Activated CD4-positive, CD25-positive, alpha-beta regulatory T cell (primary cell): ENCODE measurements around the gene HTR7.

Source experiments
- DNase-seq, 4 experiments: peaks; one replicate each; lab custom pipeline; 2025; lab: John Stamatoyannopoulos, UW

Gene HTR7

GRCh38 chr10:90804354-90804753, 53.5 kb downstream of the HTR7 start:
- no peak for DNase-seq

DNA sequence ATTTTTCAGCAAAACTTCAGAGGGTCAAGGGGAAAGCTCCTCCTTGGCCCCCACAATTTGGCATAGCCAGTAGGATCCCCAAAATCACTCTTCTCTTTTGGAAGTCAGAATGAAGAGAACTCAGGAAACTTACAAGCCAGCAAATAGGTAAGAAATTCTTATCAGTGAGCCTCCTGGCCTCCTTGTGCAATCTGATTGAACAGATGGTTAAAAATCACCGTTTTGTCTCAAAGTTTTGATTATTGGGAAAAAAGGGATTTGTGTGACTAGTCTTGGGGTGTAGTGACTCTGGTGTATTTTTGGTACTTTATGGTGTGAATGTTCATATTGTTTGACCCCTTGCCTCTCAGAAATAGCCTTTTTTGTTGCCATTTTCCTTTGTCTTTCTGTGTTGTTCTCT, 56.2 kb downstream of the HTR7 start:
- no peak for DNase-seq

- no peak for DNase-seq
Observed at GRCh38 chr10:90800232-90800796, 57.5 kb downstream of the HTR7 start.

- no peak for DNase-seq
Observed at GRCh38 chr10:90799172-90799571, 58.7 kb downstream of the HTR7 start.

DNA sequence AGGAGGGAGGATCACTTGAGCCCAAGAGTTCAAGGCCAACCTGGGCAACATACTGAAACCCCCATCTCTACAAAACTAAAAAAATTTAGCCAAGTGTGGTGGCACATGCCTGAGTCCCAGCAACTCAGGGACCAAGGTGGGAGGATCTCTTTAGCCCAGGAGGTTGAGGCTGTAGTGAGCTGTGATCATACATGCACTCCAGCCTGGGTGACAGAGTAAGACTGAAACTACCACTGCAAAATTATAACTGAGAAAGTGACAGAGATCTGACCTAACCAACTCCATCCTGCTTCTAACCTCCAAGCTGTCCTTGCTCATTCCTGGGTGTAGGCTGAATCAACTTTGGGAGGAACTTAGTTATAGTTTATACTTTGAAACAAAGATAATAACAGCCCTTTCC, 59.4 kb downstream of the HTR7 start:
- no peak for DNase-seq

- no peak for DNase-seq
Observed at GRCh38 chr10:90790422-90790821, 67.4 kb downstream of the HTR7 start.

DNA sequence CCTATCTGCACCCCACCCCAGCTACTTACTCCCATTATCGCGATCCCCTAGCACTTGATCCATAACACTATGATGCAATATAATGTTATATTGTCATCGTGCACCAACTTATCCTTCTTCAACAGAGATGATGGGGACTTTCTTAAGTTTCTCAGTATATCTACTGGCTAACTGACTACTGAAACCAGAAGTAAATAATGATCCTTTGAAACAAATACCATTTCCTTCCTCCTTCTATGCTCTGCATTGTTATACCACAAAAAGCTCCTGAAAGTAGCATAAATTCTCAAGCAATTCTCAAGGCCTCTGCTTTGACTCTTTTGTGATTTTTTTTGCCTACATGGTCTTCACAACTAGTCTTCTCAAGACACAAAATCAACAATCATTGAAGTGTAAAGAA, 68.9 kb downstream of the HTR7 start:
- no peak for DNase-seq

DNA sequence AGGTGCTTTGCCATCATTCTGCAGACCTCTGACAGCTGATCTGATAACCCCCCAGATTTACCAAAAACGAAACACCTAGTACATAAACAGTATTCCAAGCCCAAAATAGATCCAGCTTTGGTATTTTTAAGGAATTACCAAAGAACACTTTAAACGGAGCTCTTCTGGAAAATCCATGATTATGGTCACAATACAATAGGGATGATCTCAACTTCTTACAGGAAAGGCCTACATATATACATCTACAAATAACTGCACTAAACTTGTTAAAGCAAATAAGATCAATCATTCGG, 69.7 kb downstream of the HTR7 start:
- DNase-seq: no peak

DNA sequence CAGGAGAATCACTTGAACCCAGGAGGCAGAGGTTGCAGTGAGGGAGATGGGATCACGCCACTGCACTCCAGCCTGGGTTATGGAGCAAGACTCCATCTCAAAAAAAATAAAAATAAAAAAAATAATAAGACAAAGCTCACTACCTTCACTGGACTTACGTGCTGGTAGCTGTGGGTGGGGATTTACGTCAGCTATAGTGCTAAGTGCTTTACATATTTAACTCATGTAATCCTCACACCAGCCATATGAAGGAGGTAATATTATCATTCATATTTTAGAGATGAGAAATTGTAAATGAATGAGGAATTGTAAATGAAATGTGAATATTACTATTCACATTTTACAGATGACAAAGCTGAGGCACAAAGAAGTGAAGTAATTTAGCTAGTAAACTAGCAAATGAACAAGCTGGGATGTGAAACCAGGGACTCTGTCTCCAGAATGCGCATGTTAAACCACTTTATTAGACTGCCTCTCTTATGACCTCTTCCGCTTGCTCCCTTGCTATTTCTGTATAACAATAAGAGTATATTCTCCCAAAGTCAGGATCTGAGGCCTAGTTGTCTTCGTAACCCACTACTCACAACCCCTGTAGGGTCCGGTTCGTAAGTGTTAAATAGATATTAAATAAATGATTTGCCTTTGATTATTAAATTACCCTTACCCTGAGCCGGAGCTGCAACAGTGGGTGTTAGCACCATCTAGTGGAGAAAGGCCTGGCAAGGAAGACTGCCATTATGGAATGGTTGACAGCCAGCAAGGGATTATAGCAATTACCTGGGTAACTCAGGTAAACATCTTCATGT, 70.2 kb downstream of the HTR7 start:
- no peak for DNase-seq

- DNase-seq: no peak
Observed at GRCh38 chr10:90785782-90786181, 72.1 kb downstream of the HTR7 start.

DNA sequence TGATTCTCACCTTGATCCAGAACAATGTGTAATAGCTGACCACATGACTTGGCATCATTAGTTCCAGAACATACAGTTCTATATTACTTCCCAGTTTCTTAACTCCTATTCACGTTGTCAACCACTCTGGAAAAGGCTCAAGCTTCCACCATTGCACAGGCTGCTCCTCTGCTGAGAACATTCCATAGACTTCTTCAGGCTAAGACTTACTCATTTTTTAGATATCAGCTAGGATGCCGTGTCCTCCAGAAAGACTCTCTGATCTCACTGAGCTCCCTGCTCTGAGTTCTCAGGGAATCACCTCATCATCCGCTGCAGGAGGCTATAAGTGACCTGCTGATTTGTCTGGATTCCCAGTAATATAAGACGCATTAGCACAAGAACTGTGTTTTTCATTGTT, 73.1 kb downstream of the HTR7 start:
- no peak for DNase-seq

DNA sequence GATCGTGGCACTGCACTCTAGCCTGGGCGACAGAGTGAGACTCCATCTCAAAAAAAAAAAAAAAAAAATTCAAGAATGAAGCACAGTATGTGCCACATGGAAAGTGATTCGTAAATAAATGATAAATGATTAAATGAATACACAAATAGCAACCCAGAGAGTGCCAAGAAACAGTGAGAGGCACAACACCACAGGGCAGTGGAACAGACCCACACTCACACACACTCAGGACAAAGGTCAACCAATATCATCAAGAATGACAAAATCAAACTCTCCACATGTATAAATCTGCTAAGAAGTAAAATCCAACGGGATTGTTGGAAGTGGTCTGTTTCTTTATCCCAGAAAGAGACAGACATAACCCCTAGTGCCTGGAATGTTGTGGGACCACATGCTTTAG, 77.4 kb downstream of the HTR7 start:
- no peak for DNase-seq

DNA sequence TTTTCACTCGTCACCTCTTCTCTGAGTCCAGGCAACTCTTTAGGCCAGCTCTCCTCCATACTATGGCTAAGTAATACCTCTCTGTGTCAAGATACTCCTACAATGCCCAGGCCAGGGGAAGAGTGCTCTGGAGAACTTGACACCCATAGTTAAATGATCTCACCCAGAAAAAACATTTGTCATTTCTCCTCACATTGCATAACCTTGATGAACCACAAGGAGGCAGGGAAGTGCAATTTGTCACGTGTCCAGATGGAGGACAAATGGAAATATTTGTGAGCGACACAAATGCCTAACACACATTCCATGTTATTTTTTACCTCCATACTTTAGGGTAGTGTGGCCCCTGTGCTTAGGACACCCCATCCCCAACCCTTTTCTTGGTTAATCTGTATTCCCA, 78.3 kb downstream of the HTR7 start:
- no peak for DNase-seq

DNA sequence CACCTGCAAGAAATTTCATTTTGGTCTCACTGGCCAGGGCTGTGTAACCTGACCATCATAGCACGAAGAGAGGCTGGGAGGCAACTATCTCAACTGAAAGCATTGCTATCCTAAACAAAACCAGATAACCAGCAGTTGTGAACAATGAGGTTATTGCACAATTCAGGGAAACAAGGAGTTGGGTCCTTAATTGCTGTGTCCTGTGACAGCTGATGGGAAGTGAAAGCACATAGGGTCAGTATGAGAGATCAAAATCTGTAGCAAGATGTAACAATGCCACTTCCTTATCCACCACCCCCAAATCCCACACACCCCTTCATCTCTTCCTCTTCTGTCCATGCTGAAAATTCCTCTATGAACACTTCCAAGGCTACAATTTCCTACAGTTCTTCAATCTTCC, 80.2 kb downstream of the HTR7 start:
- DNase-seq: no peak

GRCh38 chr10:90775351-90776028, 82.3 kb downstream of the HTR7 start:
- DNase-seq: no peak

- DNase-seq: no peak
Observed at GRCh38 chr10:90769946-90770841, 87.6 kb downstream of the HTR7 start.

GRCh38 chr10:90751107-90751997, 106.5 kb downstream of the HTR7 start:
- peak in 1 of 4 experiments; percentile 1 for DNase-seq

DNA sequence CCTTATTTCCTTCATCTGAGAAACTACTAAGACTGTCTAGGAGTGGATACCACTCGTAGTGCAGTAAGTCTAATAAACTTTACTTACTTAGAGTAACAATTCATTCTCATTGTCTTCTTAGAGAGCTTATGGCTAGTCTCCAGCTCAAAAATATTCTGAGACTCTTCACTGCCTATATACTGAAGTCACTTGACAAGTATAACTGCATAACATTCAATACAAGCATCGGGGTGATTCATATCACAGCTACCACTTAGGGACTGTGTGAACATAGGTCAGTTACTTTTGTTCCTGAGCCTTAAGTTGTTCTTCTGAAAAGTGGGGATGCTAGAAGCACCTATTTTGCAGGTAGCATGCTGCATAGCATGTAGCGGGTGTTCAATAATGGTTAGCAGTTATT, 111.0 kb downstream of the HTR7 start:
- DNase-seq: no peak

DNA sequence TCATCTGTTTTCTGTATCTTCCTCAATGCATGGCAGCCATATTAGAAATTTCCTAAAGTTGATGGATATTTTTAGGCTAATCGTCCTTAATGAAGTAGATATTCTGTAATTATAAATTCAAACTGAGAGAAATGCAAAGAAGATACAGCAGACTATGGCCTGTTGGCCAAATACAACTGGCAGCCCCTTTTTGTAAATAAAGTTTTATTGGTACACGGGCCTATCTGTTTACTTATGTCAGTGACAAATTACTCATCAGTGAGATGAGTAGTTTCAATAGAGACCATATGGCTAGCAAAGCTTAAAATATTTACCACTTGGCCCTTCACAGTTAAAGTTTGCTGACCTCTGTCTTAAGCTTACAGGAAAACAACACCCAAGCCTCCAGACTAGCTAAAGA, 112.3 kb downstream of the HTR7 start:
- no peak for DNase-seq

- DNase-seq: no peak
Observed at GRCh38 chr10:90743291-90743690, 114.5 kb downstream of the HTR7 start.

DNA sequence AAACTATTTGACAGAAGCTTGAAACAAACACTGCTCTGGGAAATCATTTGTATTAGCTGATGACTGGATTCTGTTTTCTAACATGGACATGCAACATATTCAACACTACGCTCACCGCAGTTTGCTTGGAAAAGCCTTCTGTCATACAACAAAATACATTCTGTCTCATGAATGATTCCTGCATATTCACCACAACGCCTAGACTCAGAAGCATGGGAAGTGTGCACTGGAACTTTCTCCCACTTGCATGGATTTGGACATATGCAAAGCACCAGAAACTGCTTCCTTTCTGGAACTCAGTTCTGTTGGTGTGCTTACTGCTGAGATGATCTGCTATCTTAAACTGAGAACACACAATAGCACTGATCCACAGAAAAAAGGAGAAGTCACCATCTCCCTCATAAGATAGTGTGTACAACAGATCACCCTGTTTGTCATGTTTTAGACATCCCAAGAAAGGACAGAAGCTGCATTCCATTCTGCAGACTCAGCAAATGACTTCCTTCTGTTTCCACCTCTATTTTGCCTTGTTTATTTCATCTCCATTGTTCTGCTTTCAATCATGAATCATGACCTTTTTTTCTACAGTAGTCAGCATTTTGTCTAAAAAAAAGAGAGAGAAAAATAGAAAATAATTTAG, 115.8 kb downstream of the HTR7 start:
- DNase-seq: no peak
